GM21515 (cell line): ENCODE data around the gene MAP3K19.
A peak's percentile ranks its signal among the peaks of the same experiment; 100 is the strongest.

Source experiments
- ATAC-seq: cut with Tn5 transposase; IDR thresholded peaks from one replicate; pipeline ENCODE4 v1.9.1; 2021; ENCODE audit not compliant: unreplicated experiment

MAP3K19 gene

DNA sequence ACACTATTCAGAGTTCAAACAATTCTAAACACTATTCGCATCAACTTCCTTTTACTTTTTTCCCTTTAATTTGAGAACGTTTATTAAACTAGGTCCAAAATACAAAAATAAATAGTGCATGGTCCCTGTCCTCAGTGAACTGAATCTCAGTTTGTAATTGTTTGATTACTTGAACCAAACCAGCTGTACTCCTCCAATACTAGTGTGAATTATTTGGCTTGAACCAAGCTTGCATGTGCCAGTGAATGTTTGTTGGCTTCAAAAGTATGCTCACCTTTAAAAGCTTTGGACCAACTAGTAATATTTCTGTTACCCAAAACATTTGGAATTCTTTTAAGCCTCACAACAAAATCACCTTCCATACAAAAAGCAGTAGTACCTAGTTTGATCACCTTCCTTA lies 113.1 kb downstream of the MAP3K19 start:
- no peak for ATAC-seq

DNA sequence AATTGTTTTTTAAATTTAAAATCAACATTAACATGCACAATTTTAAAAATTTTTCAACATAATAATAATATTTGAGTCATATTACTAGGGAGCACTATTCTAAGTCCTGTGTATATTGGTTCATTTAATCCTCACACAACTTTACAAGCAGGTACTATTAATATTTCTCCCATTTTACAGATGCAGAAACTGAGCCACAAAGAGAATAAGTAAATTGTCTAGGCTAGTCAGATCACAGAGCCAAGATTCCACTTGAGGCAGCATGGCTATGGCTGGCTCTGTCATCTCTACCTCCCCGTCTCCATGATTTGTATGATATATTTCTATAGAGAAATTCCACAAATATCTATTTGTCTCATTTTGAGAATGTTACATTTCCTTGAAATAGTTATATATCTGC lies 113.5 kb downstream of the MAP3K19 start:
- ATAC-seq = no peak

DNA sequence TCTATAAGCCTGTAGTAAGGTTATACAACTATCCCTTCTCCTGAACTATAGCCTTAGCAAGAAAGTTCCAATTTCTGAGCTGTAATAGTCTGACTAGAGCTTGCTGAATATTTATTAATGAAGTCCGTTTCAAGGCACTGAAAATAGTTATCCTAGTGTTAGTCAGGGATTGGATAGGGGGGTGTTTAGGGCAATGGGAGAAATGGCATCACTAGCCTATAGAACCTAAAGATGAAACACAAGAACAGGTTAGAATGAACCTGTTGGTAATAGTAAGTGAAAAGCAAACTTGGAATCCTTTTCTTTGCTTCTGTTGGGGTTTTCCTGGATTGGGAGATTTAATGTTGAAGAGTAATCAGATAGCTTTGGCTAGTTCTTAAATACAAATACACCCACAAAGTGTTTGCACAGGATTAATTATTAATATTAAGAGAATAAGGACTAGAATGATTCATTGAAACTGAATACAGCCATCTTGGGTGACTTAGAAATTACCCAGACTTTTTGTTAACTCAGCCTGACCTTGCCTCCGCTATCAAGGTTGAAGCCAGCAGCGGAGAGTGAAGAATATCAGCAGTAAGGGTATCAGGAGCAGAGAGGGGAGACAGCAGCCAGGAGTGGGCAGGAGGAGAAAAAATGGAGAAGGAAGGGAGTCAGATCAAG lies 114.3 kb downstream of the MAP3K19 start:
- ATAC-seq = no peak

DNA sequence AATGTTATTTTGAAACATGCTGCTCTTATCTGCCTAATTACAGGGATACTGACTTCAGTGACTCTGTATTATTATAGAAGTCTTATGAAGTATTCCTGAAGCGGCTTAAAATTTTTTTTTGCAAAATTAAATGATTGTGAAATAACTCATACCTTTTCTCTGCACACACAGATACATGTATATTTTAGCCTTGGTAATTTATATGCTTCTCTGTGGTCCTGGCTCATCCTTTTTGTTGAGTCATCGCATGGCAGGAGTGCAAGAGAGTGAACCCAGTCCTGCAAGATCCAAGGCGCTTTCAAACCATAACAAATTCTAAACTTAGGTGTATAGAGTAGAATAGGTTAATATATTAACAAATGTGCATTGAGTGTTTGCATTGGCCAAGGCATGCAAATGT lies 120.1 kb downstream of the MAP3K19 start:
- no peak for ATAC-seq

DNA sequence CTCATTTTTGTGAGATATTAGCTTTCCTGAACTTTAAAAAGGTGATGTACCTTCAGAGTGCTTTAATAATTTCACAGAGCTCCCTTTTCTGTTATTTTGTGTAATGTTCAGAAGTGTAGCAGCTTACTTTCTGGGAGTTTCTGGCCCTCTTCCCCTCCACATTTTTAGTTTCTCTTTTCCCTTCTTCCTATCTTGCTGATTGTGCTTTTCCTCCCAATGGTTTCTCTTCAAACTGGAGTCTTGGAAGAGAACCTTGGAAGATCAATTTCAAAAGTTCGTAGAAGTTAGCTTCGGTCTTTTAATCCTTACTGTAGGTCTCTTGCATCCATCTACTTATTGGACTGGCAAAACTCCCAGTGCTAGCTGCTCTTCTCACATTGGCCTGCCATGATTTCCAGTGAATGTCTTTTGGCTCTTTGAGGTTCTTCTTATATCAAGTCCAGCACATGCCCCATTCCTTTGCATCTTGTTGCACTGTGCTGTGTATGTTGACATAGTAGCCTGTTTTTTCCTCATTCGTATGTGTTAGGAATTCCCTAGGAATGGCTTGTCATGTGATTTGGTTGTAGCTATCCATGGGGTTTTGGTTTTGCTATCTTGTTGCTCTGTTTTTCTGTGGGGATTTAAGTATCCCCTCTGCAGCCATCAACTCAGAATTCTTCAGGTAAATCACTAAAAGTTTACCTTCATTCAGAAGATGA lies 120.9 kb downstream of the MAP3K19 start:
- no peak for ATAC-seq

DNA sequence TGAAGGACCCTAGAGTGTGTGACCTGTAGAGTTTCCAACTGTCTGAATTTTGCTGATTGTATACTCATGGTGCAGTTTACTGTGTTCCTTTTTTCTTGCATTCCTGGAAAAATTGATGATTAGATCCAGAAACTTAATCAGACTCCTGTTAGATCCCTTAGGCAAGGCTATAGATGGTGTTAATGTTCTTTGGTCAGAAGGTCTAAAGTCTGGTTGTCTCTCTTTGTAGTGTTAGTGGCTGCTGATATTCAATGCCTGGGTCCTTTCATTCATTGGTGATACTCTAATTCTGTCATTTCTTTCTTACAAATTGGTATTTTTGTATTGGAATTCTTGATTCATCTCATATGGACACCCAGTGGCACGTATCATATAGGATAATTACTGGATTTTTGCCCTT lies 122.3 kb downstream of the MAP3K19 start:
- no peak for ATAC-seq

DNA sequence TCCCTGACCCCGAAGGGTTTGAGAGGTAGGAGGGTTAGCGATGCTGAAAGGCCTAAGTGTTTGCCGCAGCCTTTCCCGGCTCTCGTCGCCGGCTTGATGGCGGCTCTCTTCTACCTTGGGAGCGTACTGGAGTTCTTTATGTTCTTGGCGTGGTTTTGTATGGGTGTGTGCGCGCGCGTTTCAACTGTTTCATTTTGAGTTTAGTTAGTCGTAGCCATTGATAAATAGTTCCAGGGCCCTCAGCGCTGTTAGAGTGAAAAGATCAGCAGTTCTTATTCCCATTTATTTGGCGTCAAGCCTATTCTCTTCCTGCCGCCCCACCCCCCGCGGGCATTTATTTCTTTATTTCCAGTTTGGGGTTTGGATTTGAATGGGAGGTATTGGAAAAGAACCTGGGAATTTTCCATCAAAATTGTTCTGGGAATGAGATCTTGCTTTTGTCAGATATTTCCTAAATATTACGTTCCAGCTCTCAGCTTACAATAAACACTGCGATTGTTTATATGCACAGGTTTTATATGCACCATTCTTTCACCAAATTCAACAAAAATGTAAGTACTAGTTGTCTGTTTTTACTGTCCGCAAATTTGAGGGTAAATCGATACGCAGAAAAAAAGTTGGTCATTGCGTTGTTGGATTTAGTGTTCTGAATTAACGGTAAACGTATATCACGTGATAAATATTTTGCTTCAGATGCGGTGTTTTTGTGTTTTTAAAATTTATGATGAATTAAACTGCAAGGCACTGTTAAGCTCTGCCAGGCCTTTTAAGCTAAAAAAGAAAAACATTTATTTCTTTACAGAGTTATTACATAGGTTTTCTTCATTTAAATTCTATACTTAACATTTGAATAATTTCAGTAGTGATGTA lies 127.7 kb downstream of the MAP3K19 start:
- ATAC-seq = no peak

DNA sequence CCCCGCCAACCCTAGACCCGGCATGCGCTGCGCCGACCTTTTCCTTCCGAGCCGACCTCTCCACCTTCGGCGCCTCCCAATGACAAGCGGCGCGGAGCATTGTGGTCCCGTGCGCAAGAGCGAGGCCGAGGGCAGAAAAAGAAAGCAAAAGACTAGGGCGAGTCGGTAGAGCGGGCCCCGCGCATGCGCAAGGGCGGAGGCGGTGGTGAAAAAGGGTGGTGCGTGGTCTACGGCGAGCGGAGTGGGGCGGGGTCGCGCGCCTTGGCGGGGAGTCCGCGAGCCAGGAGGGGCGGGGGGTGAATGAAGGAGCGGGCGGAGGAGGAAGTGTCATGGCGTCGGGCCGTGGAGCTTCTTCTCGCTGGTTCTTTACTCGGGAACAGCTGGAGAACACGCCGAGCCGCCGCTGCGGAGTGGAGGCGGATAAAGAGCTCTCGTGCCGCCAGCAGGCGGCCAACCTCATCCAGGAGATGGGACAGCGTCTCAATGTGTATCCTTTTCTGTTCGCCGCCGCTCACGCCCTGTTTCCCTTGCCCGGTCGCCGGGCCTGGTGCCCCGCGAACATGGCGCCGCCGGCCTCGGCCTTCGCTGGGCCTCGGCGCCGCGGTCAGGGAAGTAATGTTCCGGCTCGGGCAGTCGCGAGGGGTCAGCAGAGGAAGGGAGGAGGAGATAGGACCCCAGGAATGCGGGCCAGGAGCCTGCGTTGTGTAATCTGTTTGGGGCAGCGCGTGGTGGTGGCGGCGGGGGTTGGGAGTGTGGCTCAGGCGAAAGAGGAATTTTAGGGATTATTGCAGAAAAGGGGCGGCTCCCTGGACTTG lies 128.5 kb downstream of the MAP3K19 start, which contains the start of gene CCNT2:
CCNT2 (plus strand) TSS at position 297 of the 815 bp plus-strand sequence; CDS start at position 330, 33 bp downstream.
- ATAC-seq = peak; percentile 84

DNA sequence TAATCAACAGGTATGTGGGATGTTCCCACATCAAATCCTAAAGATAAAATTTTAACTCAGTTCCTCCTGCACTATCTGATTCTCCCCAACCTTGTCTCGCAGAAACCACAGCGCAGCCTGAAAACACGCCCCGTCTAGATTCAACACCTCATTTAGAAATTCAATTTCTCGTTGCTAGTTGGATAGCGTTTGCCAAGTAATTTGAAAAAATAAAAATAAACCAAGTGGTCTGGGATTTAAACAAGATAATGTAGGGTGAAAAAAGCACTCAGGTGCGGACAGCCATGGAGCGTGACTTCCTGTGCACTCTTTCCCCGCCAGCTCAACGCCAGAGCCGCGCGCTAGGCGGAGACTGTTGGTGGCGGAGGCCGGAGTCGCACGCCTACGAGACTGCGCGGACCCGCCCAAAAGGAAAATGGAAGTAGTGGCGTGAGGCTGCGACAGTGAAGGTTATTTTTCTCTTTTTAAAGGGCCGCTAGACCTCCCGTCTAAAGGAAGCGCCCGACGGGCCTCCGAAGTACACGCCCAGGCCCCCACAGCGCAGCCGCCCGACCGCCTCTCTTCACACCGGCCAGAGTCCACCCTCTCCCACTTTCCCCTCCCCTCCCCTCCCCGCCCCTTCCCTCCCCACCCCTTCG lies 129.2 kb downstream of the MAP3K19 start:
- peak; percentile 78 for ATAC-seq

DNA sequence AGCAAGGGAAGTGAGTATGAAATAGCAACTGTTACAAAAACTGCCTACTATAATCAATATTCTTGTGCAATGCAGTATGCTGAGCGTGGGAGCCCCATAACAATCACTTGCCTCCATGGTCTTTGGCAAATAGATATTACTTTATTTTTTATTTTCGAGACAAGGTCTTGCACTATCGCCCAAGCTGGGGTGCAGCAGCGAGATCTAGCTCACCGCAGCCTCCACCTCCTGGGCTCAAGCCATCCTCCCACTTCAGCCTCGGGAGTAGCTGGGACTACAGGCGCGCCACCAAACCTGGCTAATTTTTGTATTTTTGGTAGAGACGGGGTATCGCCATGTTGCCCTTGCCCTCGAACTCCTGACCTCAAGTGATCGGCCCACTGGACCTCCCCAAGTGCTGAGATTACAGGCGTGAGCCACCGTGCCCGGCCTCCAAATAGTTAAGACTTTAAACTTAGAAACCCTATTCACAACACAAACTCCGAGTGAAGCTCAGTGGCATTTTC lies 129.8 kb downstream of the MAP3K19 start:
- peak; percentile 1 for ATAC-seq
